Neural cell (in vitro differentiated cells): ENCODE data around the gene MYCN. TPM values are rescaled to one million over a fixed set of nuclear protein-coding genes. Genes with fewer than 3 reads are reported as not detected.

Experiments
- H2AFZ ChIP-seq: fragments of 200-600, 300-800 bp; sonication (generic), shearing (Covaris generic); 2 replicates; pipeline ENCODE4 v1.6.0; 2014; ENCODE audit warnings: low read depth, mild to moderate bottlenecking, antibody characterized with exemption, low read length, moderate library complexity
- H3F3A ChIP-seq: fragments of 200-600 bp; shearing (Covaris generic); 2 replicates; pipeline ENCODE4 v1.6.1; 2016; ENCODE audit warnings: mild to moderate bottlenecking, moderate library complexity, mixed read lengths, antibody characterized with exemption, low read length; ENCODE audit not compliant: insufficient read depth, poor library complexity, severe bottlenecking
- H3K27ac ChIP-seq: fragments of 200-600, 300-800 bp; sonication (generic), shearing (Covaris generic); 2 replicates; pipeline ENCODE4 v1.5.1; 2014; ENCODE audit warnings: mild to moderate bottlenecking, low read length, moderate library complexity
- H3K27me3 ChIP-seq: fragments of 300-800, 200-600 bp; sonication (generic), shearing (Covaris generic); 2 replicates; pipeline ENCODE4 v1.6.0; 2014; ENCODE audit warnings: mild to moderate bottlenecking, low read depth, low read length, moderate library complexity; ENCODE audit not compliant: insufficient read depth
- H3K36me3 ChIP-seq: fragments of 300-800, 200-600 bp; sonication (generic), shearing (Covaris generic); 2 replicates; pipeline ENCODE4 v1.5.1; 2014; ENCODE audit warnings: mild to moderate bottlenecking, antibody characterized with exemption, low read length, moderate library complexity; ENCODE audit not compliant: insufficient read depth
- H3K4me2 ChIP-seq: fragments of 300-800, 200-600 bp; sonication (generic), shearing (Covaris generic); 2 replicates; pipeline ENCODE4 v1.6.0; 2014; ENCODE audit warnings: mild to moderate bottlenecking, low read length
- H3K4me3 ChIP-seq: fragments of 300-800, 200-600 bp; sonication (generic), shearing (Covaris generic); 2 replicates; pipeline ENCODE4 v1.5.1; 2014; ENCODE audit warnings: mild to moderate bottlenecking, low read length, moderate library complexity
- H3K79me2 ChIP-seq: fragments of 200-600 bp; shearing (Covaris generic); replicated peaks from 2 replicates; pipeline ENCODE4 v1.6.0; 2014; ENCODE audit warnings: mild to moderate bottlenecking, low read length, moderate library complexity; ENCODE audit not compliant: insufficient read depth
- H3K9ac ChIP-seq: fragments of 300-800, 200-600 bp; sonication (generic), shearing (Covaris generic); 2 replicates; pipeline ENCODE4 v1.6.1; 2016; ENCODE audit warnings: mild to moderate bottlenecking, low read length, mixed read lengths
- H3K9me2 ChIP-seq: fragments of 200-600 bp; shearing (Covaris generic); 2 replicates; pipeline ENCODE4 v1.6.1; 2016; ENCODE audit warnings: mild to moderate bottlenecking, low read length, mixed read lengths; ENCODE audit not compliant: insufficient read depth
- H3K9me3 ChIP-seq: fragments of 200-600, 300-800 bp; sonication (generic), shearing (Covaris generic); 2 replicates; pipeline ENCODE4 v1.6.1; 2016; ENCODE audit warnings: mild to moderate bottlenecking, mixed run types, low read length, moderate library complexity, mixed read lengths
- H4K20me1 ChIP-seq: fragments of 200-600 bp; shearing (Covaris generic); 2 replicates; pipeline ENCODE4 v1.6.1; 2016; ENCODE audit warnings: mild to moderate bottlenecking, mixed run types; ENCODE audit not compliant: insufficient read depth
- EP300 ChIP-seq: fragments of 450-650 bp; conservative IDR thresholded peaks from 2 replicates; pipeline ENCODE4 v1.6.1; 2014; ENCODE audit warnings: antibody characterized with exemption, mild to moderate bottlenecking, moderate library complexity; ENCODE audit not compliant: poor library complexity, severe bottlenecking
- EZH2 ChIP-seq: fragments of 200-600, 300-800 bp; shearing (Covaris generic), sonication (generic); IDR thresholded peaks from 2 replicates; pipeline ENCODE4 v1.6.1; 2014; ENCODE audit warnings: antibody characterized with exemption, low read length, borderline replicate concordance, mild to moderate bottlenecking; ENCODE audit not compliant: insufficient read depth, poor library complexity, severe bottlenecking
- MXI1 ChIP-seq: fragments of 450-650 bp; conservative IDR thresholded peaks from 2 replicates; pipeline ENCODE4 v1.6.1; 2014; ENCODE audit warnings: antibody characterized with exemption, mild to moderate bottlenecking; ENCODE audit not compliant: poor library complexity, severe bottlenecking
- POLR2AphosphoS5 ChIP-seq: IDR thresholded peaks from 2 replicates; pipeline ENCODE4 v1.6.1; 2012
- RAD21 ChIP-seq: fragments of 450-650 bp; conservative IDR thresholded peaks from 2 replicates; pipeline ENCODE4 v1.6.1; 2014; ENCODE audit warnings: antibody characterized with exemption, mild to moderate bottlenecking, moderate library complexity
- SMC3 ChIP-seq: fragments of 450-650 bp; conservative IDR thresholded peaks from 2 replicates; pipeline ENCODE4 v1.6.1; 2014; ENCODE audit warnings: antibody characterized with exemption, mild to moderate bottlenecking, moderate library complexity; ENCODE audit not compliant: poor library complexity
- TAF1 ChIP-seq: IDR thresholded peaks from 2 replicates; pipeline ENCODE4 v1.6.1; 2012; ENCODE audit warnings: low read depth
- polyA plus RNA-seq: library from polyadenylated mRNA; depleted of rRNA; stranded (reverse); fragments of >200 nt; gene quantifications from 2 replicates; pipeline ENCODE4 v1.2.3, GENCODE V29; 2014
- TF ChIP-seq, protein P1 (sequence below): IDR thresholded peaks from 2 replicates; pipeline ENCODE4 v1.6.1; 2012; ENCODE audit warnings: borderline replicate concordance
- TF ChIP-seq, protein P2 (sequence below): fragments of 450-650 bp; IDR thresholded peaks from 2 replicates; pipeline ENCODE4 v1.5.1; 2014; ENCODE audit warnings: antibody characterized with exemption, mild to moderate bottlenecking, moderate library complexity; ENCODE audit not compliant: poor library complexity, severe bottlenecking

The MYCN gene
- polyA plus RNA-seq, 1 donor from 2014 or later: 25.1 TPM

GRCh38 chr2:15971831-15972522 is 31.6 kb downstream of the MYCN start:
- no peaks in the 10 kb centered on the region for H3K9me3 ChIP-seq
- no peak overlapping the region for H3K9ac ChIP-seq
- no peaks in the 10 kb centered on the region for H3K36me3 ChIP-seq
- H3F3A ChIP-seq: no peaks in the 10 kb centered on the region
- no peak overlapping the region for H3K4me3 ChIP-seq
- TF ChIP-seq SMC3 (no peak), POLR2AphosphoS5 (no peak)
- no peaks in the 10 kb centered on the region for H4K20me1 ChIP-seq
- no peak overlapping the region for H2AFZ ChIP-seq
- H3K79me2 ChIP-seq: no peaks in the 10 kb centered on the region
- H3K4me2 ChIP-seq: no peak overlapping the region
- no peaks in the 10 kb centered on the region for H3K27me3 ChIP-seq
- no peaks in the 10 kb centered on the region for H3K9me2 ChIP-seq
- no peak overlapping the region for H3K27ac ChIP-seq

- no peak overlapping the region for H3K27ac ChIP-seq
- no peak for TF ChIP-seq EP300
- no peak for TF ChIP-seq POLR2AphosphoS5
- TF ChIP-seq EZH2: no peak
- TF ChIP-seq, protein P1, sequence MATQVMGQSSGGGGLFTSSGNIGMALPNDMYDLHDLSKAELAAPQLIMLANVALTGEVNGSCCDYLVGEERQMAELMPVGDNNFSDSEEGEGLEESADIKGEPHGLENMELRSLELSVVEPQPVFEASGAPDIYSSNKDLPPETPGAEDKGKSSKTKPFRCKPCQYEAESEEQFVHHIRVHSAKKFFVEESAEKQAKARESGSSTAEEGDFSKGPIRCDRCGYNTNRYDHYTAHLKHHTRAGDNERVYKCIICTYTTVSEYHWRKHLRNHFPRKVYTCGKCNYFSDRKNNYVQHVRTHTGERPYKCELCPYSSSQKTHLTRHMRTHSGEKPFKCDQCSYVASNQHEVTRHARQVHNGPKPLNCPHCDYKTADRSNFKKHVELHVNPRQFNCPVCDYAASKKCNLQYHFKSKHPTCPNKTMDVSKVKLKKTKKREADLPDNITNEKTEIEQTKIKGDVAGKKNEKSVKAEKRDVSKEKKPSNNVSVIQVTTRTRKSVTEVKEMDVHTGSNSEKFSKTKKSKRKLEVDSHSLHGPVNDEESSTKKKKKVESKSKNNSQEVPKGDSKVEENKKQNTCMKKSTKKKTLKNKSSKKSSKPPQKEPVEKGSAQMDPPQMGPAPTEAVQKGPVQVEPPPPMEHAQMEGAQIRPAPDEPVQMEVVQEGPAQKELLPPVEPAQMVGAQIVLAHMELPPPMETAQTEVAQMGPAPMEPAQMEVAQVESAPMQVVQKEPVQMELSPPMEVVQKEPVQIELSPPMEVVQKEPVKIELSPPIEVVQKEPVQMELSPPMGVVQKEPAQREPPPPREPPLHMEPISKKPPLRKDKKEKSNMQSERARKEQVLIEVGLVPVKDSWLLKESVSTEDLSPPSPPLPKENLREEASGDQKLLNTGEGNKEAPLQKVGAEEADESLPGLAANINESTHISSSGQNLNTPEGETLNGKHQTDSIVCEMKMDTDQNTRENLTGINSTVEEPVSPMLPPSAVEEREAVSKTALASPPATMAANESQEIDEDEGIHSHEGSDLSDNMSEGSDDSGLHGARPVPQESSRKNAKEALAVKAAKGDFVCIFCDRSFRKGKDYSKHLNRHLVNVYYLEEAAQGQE: no peak
- no peak for TF ChIP-seq RAD21
- TF ChIP-seq SMC3: no peak
- TF ChIP-seq TAF1: no peak
- TF ChIP-seq, protein P2, sequence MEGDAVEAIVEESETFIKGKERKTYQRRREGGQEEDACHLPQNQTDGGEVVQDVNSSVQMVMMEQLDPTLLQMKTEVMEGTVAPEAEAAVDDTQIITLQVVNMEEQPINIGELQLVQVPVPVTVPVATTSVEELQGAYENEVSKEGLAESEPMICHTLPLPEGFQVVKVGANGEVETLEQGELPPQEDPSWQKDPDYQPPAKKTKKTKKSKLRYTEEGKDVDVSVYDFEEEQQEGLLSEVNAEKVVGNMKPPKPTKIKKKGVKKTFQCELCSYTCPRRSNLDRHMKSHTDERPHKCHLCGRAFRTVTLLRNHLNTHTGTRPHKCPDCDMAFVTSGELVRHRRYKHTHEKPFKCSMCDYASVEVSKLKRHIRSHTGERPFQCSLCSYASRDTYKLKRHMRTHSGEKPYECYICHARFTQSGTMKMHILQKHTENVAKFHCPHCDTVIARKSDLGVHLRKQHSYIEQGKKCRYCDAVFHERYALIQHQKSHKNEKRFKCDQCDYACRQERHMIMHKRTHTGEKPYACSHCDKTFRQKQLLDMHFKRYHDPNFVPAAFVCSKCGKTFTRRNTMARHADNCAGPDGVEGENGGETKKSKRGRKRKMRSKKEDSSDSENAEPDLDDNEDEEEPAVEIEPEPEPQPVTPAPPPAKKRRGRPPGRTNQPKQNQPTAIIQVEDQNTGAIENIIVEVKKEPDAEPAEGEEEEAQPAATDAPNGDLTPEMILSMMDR: no peak
- TF ChIP-seq MXI1: no peak
- H3K9ac ChIP-seq: no peak overlapping the region
- no peaks in the 10 kb centered on the region for H3K36me3 ChIP-seq
- H3K4me3 ChIP-seq: no peak overlapping the region
- H3K9me2 ChIP-seq: no peaks in the 10 kb centered on the region
- no peaks in the 10 kb centered on the region for H3K9me3 ChIP-seq
- H2AFZ ChIP-seq: no peak overlapping the region
- no peaks in the 10 kb centered on the region for H3K79me2 ChIP-seq
- H4K20me1 ChIP-seq: no peaks in the 10 kb centered on the region
- no peaks in the 10 kb centered on the region for H3F3A ChIP-seq
- no peaks in the 10 kb centered on the region for H3K27me3 ChIP-seq
- H3K4me2 ChIP-seq: no peak overlapping the region
Measured at GRCh38 chr2:15973481-15974401, 33.4 kb downstream of the MYCN start.
